ENCODE results near the gene IRAK4. TPM values are rescaled to one million over a fixed set of nuclear protein-coding genes. Genes with fewer than 3 reads are reported as not detected.

Gene IRAK4
- total RNA-seq, 4 donors from 2014 or later, result 2.5 to 10.0 (median 2.9) TPM

DNA sequence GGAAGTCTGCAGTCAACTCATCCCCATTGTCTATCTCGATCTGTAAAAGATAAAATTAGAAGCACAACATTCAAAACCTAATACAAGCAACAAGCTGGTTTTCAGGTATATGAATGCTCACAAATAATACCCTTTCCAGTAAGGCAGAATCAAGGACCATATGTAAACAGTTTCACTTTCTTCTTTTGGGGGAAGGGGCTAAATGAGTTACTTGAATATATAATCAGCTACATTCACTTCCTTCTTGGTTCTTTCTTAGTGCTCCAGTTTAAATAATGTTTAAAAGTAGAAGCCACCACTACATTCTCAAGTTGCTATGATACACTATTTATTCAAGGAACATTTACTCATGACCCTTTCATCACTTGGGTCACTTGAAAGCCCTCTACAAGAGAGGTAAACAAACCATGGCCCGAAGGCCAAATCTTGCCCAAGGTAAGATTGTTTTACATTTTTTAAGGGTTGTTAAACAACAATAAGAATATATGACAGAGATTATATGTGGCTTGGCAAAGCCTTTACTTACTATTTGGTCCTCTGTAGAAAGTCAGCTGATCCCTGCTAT lies 37.0 kb downstream of the IRAK4 start:
- TF ChIP-seq, protein P1, sequence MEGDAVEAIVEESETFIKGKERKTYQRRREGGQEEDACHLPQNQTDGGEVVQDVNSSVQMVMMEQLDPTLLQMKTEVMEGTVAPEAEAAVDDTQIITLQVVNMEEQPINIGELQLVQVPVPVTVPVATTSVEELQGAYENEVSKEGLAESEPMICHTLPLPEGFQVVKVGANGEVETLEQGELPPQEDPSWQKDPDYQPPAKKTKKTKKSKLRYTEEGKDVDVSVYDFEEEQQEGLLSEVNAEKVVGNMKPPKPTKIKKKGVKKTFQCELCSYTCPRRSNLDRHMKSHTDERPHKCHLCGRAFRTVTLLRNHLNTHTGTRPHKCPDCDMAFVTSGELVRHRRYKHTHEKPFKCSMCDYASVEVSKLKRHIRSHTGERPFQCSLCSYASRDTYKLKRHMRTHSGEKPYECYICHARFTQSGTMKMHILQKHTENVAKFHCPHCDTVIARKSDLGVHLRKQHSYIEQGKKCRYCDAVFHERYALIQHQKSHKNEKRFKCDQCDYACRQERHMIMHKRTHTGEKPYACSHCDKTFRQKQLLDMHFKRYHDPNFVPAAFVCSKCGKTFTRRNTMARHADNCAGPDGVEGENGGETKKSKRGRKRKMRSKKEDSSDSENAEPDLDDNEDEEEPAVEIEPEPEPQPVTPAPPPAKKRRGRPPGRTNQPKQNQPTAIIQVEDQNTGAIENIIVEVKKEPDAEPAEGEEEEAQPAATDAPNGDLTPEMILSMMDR (IDR thresholded peaks at IDR 0.05 in 4 of 5, conservative IDR thresholded peaks at IDR 0.05 in 1 of 5), result no peak
- no peak for TF ChIP-seq POLR2A (IDR thresholded peaks at IDR 0.05)
- intact Hi-C loops (cut with DNase I; ENCODE audit: low total_unique reads), result no loop called here
- no peak for ATAC-seq
- H3K4me3 ChIP-seq, result no peak overlapping the region
- peaks cover 0 to 58% of the 10 kb centered on the region in 2 donors for H3K36me3 ChIP-seq
- H3K27me3 ChIP-seq, result no peaks in the 10 kb centered on the region
- no peak overlapping the region for H3K27ac ChIP-seq
- no peaks in the 10 kb centered on the region for H3K4me1 ChIP-seq
- no peaks in the 10 kb centered on the region for H3K9me3 ChIP-seq
- in situ Hi-C loops (cut with MboI; ENCODE audit: low sequenced_read_pairs in 4 of 4), result no loop called here
- DNase-seq, result no peak

DNA sequence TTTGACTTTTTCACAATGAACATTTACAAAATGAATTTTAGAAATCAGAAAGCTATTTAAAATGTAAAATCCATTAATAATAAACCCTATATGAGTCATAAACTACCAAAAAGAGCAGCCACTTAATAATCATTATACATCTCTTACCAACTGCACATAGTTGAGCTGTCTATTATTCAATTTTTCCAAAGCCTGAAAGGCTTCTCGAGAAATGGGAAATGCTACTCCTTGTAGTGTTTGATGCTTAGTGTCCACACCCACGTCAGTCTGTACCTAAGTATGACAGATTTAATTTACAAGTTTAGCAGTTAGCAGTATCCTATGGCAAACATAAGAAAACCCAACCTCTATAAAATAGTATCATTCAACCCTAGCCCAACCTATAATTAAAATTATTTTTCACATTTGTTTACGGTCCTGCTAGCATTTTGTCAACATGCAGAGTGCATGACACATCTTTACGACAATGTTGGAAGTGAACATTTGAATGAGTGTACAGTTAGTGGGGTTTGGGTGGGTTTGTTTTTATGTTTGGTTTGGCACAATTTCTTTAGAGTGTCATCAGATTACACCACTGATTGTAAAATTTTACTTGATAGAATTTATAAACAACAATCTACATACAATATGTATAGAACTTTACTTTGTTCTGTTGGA lies 38.9 kb downstream of the IRAK4 start:
- intact Hi-C loops (cut with DNase I; ENCODE audit: low total_unique reads) (no loop called here), in situ Hi-C loops (cut with MboI; ENCODE audit: low sequenced_read_pairs in 4 of 4) (no loop called here)
- ATAC-seq (no peak), DNase-seq (no peak)
- Histone ChIP-seq H3K9me3 (no peaks in the 10 kb centered on the region), H3K27me3 (no peaks in the 10 kb centered on the region), H3K4me3 (no peak overlapping the region), H3K36me3 (peaks cover 0 to 69% of the 10 kb centered on the region in 2 donors), H3K27ac (no peak overlapping the region), H3K4me1 (peaks cover 0 to 2% of the 10 kb centered on the region in 2 donors)
- TF ChIP-seq POLR2A (IDR thresholded peaks at IDR 0.05), result no peak
- TF ChIP-seq, protein P1 (IDR thresholded peaks at IDR 0.05 in 4 of 5, conservative IDR thresholded peaks at IDR 0.05 in 1 of 5), result no peak

DNA sequence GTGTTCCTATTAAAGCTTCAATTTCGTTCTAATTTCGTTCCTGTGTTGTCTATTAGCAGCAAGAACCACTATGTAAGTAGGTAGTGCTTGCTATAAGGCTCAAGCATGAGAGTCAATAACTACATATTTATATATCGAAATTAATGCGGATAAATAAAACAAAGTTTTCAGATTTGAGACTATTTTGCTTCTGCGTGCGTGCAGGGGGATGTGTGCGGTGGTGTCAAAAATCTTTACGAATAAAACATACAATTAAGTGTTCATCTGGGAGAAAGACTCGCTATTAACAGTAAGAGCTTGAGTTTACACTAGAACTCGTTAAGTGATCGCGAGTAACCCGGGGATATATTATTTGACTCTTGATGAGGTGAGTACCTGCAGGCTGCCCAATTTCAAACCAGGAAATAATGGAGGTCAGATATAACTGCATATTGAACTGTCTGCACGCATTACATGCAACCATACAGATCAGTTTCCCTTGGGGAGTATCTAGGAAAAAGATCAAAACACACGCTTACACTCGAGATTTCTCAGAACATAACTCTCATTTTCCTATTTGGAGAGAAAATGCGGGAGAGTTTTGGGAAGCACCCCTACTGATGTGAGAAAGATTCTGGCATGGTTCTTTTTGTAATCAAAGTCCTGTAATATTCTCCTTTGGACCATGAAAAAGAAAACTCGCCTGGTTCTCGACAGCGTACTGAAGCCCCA lies 46.6 kb downstream of the IRAK4 start:
- no peak for ATAC-seq
- Histone ChIP-seq H3K36me3 (peaks cover 0 to 16% of the 10 kb centered on the region in 2 donors), H3K27me3 (no peaks in the 10 kb centered on the region), H3K4me1 (peaks cover 21 to 27% of the 10 kb centered on the region in 2 donors), H3K4me3 (peak overlapping the region; percentile 80 to 92 (median 86)), H3K9me3 (no peaks in the 10 kb centered on the region), H3K27ac (peak overlapping the region; percentile 87 to 96 (median 94))
- no peak for DNase-seq
- TF ChIP-seq, protein P1 (IDR thresholded peaks at IDR 0.05 in 4 of 5, conservative IDR thresholded peaks at IDR 0.05 in 1 of 5), result no peak
- no peak for TF ChIP-seq POLR2A (IDR thresholded peaks at IDR 0.05)
- in situ Hi-C loops (cut with MboI; ENCODE audit: low sequenced_read_pairs in 4 of 4) (loop anchor here in 1 of 4 donors (10.0 kb wide), 1 partner anchor 79 kb away; no protein-coding TSS in a partner anchor), intact Hi-C loops (cut with DNase I; ENCODE audit: low total_unique reads) (loop anchor here (5.0 kb wide), 1 partner anchor 1568 kb away; the partner anchor contains the start of gene YAF2)

DNA sequence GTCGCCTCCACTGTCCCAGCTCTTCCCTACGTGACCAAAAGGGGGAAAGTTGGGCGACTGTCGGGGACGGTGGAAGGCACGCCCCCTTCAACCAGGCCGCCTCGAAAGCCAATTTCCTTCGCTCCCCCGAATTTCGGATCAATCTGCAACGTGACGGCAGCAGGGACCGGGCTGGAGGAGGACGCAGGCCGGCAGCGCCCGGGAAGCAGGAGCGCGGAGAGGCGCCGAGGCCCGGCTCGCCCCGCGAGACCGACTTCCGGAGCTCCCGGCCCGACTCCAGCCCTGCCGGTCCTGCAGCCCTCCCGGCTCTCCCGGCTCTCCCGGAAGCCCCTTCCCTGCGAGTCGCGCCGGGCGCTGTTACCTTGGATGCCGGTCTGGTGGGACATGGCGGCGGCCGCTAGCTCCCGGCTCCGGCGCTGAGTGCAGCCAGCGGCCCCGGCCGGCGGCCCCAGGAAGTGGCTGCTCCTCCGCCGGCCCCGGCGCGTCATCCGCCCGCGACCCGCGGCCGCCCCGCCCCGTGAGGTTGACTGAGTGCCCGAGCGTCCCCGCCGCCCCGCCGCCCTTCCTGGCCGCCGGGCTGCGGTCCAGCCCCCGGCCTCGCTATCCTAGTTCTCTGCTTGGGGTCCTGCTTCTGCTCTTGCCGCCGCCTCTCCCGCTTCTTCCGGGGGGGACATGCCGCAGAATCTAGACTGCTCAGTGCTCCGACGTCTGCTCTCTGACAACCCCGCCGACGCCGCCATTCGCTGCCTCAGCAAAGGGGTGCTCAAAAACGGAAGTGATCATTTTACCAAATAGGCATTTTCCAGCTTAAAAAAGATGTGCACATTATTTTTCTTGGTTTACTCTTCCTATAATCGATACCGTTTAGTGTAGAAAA lies 47.3 kb downstream of the IRAK4 start, which contains the start of gene TWF1:
TWF1 (minus strand) TSS at position 458 of the 877 bp plus-strand sequence; CDS start at position 386, 72 bp downstream.
- intact Hi-C loops (cut with DNase I; ENCODE audit: low total_unique reads), result loop anchor here (1.0 to 5.0 kb wide), 4 partner anchors 30 to 1569 kb away; partner anchors contain the start of genes IRAK4, PUS7L, TMEM117 and YAF2
- peak within 1 kb of the TSS; percentile 87 to 96 (median 94) for H3K27ac ChIP-seq
- in situ Hi-C loops (cut with MboI; ENCODE audit: low sequenced_read_pairs in 4 of 4), result loop anchor here in 1 of 4 donors (10.0 kb wide), 1 partner anchor 79 kb away; no protein-coding TSS in a partner anchor
- peaks cover 21 to 27% of the 10 kb centered on the region in 2 donors for H3K4me1 ChIP-seq
- DNase-seq (peak; percentile 58 to 77), ATAC-seq (peak; percentile 98)
- H3K4me3 ChIP-seq, result peak within 1 kb of the TSS; percentile 80 to 92 (median 86)
- peaks cover 0 to 8% of the 10 kb centered on the region in 2 donors for H3K36me3 ChIP-seq
- no peaks in the 10 kb centered on the region for H3K27me3 ChIP-seq
- H3K9me3 ChIP-seq, result no peaks in the 10 kb centered on the region
- TF ChIP-seq, protein P1 (IDR thresholded peaks at IDR 0.05 in 4 of 5, conservative IDR thresholded peaks at IDR 0.05 in 1 of 5), result peak in 4 of 5 experiments; percentile 31 to 56 (median 43)
- peak; percentile 62 to 76 for TF ChIP-seq POLR2A (IDR thresholded peaks at IDR 0.05)
